ENCODE data around the gene NRXN3. TPM values are rescaled to one million over a fixed set of nuclear protein-coding genes. Genes with fewer than 3 reads are reported as not detected.

NRXN3 gene
- polyA plus RNA-seq, 1 donor (not counting 4 experiments of a cell fraction or from before 2014, with no cell fraction given), result 0.89 TPM

DNA sequence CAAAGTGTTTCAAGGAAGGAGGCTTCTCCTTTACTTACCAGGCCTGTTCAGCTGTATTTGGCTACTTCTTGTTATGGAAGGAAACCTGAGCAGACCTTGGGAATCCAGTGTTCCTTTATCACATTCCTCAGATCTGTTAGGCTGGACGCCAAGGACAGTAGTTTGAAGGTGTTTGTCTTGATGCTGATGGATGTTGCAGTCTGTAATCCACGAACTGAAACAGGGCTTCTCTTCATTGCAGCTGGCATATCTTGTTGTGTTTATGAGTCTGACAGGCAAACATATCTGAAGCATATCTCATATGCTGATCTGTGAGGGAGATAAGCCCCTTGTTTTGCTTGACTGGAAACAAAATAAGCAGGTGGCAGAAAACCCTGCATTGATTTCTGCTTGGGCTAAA, 904.3 kb downstream of the NRXN3 start:
- peak; percentile 83 for FAIRE-seq
- dilution Hi-C loops (cut with MboI; ENCODE audit: extremely low pct_ligation_motif_present, low sequenced_read_pairs), result no loop called here

GRCh38 chr14:79076428-79076827, 906.3 kb downstream of the NRXN3 start:
- H3K9me1 ChIP-seq (ENCODE audit: control insufficient read depth, extremely low read depth, insufficient read depth, low read length), result no peaks in the 10 kb centered on the region
- no peak overlapping the region for H3K27ac ChIP-seq (ENCODE audit: control insufficient read depth, insufficient read depth, low read length)
- no peaks in the 10 kb centered on the region for H4K20me1 ChIP-seq (ENCODE audit: control insufficient read depth, extremely low read depth, insufficient read depth, low read length)
- FAIRE-seq (no peak), DNase-seq (ENCODE audit: low read depth, low spot score) (no peak)
- no peak overlapping the region for H3K4me3 ChIP-seq (ENCODE audit: control insufficient read depth in 2 of 3, extremely low read depth in 1 of 3, insufficient read depth in 2 of 3, low read depth in 1 of 3, low read length in 3 of 3)
- dilution Hi-C loops (cut with MboI; ENCODE audit: extremely low pct_ligation_motif_present, low sequenced_read_pairs), result no loop called here
- no peaks in the 10 kb centered on the region for H3K36me3 ChIP-seq (ENCODE audit: control insufficient read depth in 2 of 2, extremely low read depth in 1 of 2, insufficient read depth in 2 of 2, low read length in 2 of 2)
- no peak overlapping the region for H3K4me2 ChIP-seq (ENCODE audit: control insufficient read depth, extremely low read depth, insufficient read depth, low read depth, low read length)
- no peaks in the 10 kb centered on the region for H3K79me2 ChIP-seq (ENCODE audit: control insufficient read depth, insufficient read depth, low read length)
- H3K27me3 ChIP-seq (ENCODE audit: control insufficient read depth, extremely low read depth, insufficient read depth, low read length), result no peaks in the 10 kb centered on the region
- TF ChIP-seq CTCF (optimal IDR thresholded peaks at IDR 0.05 in 1 of 3, IDR thresholded peaks at IDR 0.05 in 1 of 3, conservative IDR thresholded peaks at IDR 0.05 in 1 of 3; ENCODE audit: extremely low read depth in 1 of 3, insufficient read depth in 2 of 3, low read length in 3 of 3) (no peak), EZH2 (IDR thresholded peaks at IDR 0.05; ENCODE audit: low read length) (no peak)
- no peaks in the 10 kb centered on the region for H3K9me3 ChIP-seq (ENCODE audit: control insufficient read depth, low read depth, low read length)
- H2AFZ ChIP-seq (ENCODE audit: control insufficient read depth, low read length), result no peak overlapping the region
- H3K9ac ChIP-seq (ENCODE audit: control insufficient read depth, extremely low read depth, insufficient read depth, low read length), result no peak overlapping the region
- H3K4me1 ChIP-seq (ENCODE audit: control insufficient read depth, extremely low read depth, insufficient read depth, low read length), result peaks cover 2% of the 10 kb centered on the region

More for the DNA sequence above, 904.3 kb downstream of the NRXN3 start:
- Histone ChIP-seq H3K9me3 (ENCODE audit: control insufficient read depth, low read depth, low read length) (no peaks in the 10 kb centered on the region), H3K9me1 (ENCODE audit: control insufficient read depth, extremely low read depth, insufficient read depth, low read length) (no peaks in the 10 kb centered on the region), H4K20me1 (ENCODE audit: control insufficient read depth, extremely low read depth, insufficient read depth, low read length) (no peaks in the 10 kb centered on the region), H3K36me3 (ENCODE audit: control insufficient read depth in 2 of 2, extremely low read depth in 1 of 2, insufficient read depth in 2 of 2, low read length in 2 of 2) (no peaks in the 10 kb centered on the region), H3K9ac (ENCODE audit: control insufficient read depth, extremely low read depth, insufficient read depth, low read length) (no peak overlapping the region), H3K4me2 (ENCODE audit: control insufficient read depth, extremely low read depth, insufficient read depth, low read depth, low read length) (no peak overlapping the region), H2AFZ (ENCODE audit: control insufficient read depth, low read length) (no peak overlapping the region), H3K79me2 (ENCODE audit: control insufficient read depth, insufficient read depth, low read length) (no peaks in the 10 kb centered on the region), H3K27ac (ENCODE audit: control insufficient read depth, insufficient read depth, low read length) (no peak overlapping the region), H3K4me3 (ENCODE audit: control insufficient read depth in 2 of 3, extremely low read depth in 1 of 3, insufficient read depth in 2 of 3, low read depth in 1 of 3, low read length in 3 of 3) (no peak overlapping the region), H3K4me1 (ENCODE audit: control insufficient read depth, extremely low read depth, insufficient read depth, low read length) (peaks cover 2% of the 10 kb centered on the region), H3K27me3 (ENCODE audit: control insufficient read depth, extremely low read depth, insufficient read depth, low read length) (no peaks in the 10 kb centered on the region)
- no peak for DNase-seq (ENCODE audit: low read depth, low spot score)
- TF ChIP-seq CTCF (optimal IDR thresholded peaks at IDR 0.05 in 1 of 3, IDR thresholded peaks at IDR 0.05 in 1 of 3, conservative IDR thresholded peaks at IDR 0.05 in 1 of 3; ENCODE audit: extremely low read depth in 1 of 3, insufficient read depth in 2 of 3, low read length in 3 of 3) (no peak), EZH2 (IDR thresholded peaks at IDR 0.05; ENCODE audit: low read length) (no peak)
